Stimulated activated CD8-positive, alpha-beta memory T cell treated with anti-CD3 and anti-CD28 coated beads, Interleukin-15, amount 100 ng/mL, for 48 hours (primary cell): ENCODE measurements around the gene ANO8.

ENCODE experiments used
- DNase-seq, 2 donors: peaks; one replicate each; pipeline ENCODE4 v3.0.0-alpha.2; 2020; ENCODE audit warnings: low read depth in 2 of 2

The ANO8 gene

DNA sequence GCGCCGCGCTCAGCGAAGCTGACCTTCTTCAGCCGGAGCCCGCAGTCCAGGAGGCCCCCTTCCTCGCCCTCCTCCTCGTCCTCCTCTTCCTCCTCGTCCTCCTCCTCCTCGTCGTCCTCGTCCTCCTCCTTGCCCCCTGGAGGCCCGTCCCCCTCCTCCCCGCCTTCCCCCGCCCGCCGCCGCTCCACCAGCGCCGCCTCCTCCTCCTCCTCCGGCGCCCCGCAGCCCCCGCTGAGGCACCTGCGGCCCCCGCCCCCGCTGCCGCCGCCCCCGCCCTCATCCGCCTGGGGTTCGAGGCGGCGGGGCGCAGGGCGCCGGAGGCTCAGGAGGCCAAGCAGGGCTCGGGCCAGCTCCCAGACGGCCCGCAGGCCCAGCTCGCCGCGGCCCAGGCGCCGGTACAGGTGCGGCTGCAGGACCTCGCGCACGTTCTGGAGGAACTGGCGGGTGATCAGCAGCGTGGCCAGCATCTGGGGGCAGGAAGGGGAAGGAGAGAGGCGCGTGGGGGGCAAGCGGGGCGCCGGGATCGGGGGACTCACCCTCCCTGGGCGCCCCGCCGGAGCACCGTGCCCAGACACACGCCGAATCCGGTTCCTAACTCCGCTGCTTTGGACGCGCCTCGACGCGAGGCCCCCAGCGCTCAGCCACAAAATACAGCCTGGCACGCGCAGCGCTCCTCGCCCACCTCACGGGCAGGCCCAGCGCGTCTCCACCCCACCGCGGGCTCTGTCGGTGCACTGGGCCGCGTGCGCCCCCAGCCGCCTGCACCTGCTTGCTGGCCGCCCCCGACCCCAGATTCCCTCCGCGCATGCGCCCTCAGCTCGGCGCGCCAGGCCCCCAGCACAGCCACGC is 5.9 kb downstream of the ANO8 start:
- no peak for DNase-seq

DNA sequence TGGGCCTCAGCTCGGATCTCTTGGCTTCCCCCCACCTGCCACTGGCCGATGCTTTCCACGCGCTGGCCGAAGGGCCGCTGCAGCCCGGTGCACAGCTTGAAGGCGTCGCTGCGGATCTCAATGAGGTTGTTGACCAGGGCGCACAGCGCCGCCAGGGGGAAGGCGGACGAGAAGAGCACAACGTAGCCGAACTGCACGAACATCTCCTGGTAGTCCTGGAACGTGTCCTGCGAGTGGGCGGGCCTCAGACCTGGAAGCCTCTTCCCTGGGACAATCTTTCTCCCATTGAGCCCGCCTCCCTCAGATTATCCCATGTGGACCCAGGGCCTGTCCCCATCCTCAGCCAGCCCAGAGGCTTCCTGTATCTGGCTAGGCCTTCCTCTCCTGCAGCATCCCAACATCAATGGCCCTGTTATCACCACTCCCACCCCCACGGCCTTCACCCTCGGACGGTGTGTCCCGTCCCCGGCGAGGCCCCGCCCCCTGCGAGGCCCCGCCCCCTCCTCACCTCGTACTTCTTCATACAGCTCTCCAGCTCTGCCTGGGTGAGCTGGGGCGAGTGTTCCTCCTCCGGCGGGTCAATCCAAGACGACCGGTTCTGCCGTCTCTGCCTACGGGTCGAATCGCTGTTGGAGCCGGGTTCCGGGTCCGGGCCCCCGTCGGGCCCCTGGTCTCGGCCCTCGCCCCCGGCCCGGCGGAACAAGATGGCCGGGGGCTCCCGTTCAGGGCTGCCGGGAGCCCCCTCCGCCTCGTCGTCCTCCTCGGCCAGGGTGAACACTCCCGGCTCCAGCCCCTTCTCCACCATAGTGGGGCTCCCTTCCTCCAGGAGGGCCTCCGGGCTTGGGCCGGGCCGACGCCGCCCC is 6.8 kb downstream of the ANO8 start:
- DNase-seq = no peak

DNA sequence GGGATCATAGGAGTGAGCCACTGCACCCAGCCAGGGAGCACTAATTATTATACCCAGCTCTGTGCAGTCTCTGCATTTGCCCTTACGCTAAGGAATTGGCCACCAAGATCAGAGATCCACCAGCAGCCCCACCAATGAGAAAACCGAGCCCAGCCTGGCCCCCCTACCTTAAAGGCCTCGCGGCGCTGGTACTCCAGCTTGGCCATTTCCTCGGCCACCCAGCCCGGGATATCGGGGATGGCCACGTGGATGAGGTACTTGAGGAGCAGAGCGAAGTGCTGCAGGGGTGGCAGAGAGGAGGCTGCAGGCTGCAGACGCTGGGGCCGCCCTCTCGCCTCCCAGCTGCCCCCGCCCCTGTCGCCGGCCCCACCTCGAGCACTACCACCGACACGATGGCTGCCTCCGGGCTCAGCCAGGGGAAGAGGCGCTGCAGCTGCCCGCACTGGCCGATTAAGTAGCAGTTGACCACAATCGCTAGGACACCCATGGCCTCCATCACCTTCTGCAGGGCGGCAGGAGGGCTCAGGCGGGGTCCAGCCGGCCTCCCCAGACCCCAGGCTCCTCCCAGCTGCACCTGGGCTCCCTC is 7.5 kb downstream of the ANO8 start:
- no peak for DNase-seq

- DNase-seq = no peak
These were observed 8.1 kb downstream of the ANO8 start for GRCh38 chr19:17326595-17326966.

DNA sequence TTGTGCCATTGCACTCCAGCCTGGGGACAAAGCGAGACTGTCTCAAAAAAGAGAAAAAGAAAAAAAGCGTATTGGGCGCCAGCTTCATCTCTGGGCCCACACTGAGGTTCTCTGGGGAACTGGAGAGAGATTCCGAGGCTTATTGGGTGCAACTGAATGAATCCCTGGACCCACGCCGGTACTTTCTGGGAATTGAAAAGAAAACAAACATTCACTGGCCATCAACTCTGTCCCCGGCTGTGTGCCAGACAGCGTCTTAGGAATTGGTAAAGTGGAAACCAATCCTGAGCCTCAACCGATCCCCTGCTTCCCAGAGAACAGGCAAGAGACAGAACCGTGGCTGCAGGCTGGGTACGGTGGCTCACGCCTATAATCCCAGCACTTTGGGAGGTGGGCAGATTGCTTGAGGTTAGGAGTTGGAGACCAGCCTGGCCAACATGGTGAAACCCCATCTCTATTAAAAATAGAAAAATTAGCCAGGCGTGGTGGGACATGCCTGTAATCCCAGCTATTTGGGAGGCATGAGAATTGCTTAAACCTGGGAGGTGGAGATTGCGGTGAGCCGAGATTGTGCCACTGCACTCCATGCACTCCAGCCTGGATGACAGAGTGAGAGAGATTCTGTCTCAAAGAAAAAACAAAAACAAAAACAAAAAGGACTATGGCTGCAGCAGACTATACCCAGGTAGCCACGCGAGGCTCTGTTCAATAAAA is 8.6 kb downstream of the ANO8 start:
- no peak for DNase-seq

GRCh38 chr19:17325133-17325532 is 9.5 kb downstream of the ANO8 start:
- no peak for DNase-seq

GRCh38 chr19:17324357-17325114 is 10.1 kb downstream of the ANO8 start:
- DNase-seq = no peak

DNA sequence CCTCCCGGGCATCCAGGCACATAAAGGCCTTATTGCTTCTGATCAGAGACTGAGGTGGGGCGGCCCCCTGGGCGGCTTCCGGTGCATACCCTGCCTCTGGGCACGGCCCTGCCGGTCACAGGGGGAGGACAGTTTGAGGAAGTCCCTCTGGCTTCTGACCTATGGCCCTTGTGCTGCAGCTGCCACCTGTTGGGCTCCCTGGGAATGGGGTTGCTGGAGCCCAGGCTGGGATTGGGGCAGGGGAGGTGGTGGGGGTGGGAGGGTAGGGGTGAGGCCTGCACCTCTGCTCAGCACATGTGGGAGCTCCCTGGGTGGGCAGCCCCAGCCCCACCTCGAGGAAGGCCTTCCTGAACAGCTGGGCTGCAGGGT is 10.7 kb downstream of the ANO8 start:
- no peak for DNase-seq

DNA sequence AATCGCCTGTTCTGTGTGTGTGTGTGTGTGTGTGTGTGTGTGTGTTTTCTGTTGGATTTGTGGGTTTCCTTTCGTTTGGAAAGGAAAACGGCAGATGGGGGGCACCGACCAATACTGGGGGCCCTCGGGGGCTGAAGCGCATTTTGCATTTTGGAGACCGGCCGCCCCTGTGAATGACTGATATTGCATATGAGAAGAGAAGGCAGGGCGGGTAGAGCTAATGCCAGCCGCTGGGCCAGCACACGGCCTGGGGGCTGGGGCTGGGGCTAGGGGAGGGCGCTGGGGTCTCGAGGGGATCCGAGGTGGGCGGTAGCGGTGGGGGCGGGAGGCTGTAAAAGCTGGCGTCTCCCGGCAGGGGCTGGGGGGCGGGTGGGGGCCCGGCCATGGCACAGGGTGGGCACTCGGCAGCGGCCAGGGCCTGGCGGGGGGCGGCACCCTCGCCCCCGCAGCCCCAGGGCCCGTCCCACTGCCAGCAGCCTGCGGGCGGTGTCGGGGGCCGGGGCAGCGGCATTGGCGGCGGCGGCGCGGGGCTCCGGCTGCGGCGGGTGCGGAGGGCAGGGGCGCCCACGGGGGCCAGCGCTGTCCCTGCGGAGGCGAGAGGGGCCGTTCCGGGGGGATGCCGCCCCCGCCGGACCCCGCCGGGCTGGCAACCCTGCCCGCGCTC is 11.2 kb downstream of the ANO8 start:
- DNase-seq = no peak

DNA sequence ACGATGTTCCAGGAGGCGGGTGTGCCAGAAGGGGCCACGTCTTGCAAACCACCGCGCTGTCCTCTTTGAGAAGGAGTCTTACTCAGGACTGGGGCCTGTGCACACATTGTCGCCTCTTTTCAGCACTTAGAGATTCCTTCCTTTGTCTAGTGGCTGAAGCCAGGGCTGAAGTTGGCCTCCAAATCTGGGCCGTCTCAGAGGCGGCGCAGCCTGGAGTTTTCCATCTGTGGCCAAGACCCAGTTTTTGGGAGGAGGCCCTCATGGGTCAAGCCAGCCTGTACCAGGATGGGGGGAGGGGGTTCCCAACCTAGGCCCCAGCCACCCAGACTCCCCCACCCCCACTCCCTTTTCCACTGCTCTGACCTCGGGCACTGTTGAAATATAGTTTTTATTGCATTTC is 11.8 kb downstream of the ANO8 start:
- no peak for DNase-seq

GRCh38 chr19:17321655-17322489 is 12.8 kb downstream of the ANO8 start:
- DNase-seq = no peak

DNA sequence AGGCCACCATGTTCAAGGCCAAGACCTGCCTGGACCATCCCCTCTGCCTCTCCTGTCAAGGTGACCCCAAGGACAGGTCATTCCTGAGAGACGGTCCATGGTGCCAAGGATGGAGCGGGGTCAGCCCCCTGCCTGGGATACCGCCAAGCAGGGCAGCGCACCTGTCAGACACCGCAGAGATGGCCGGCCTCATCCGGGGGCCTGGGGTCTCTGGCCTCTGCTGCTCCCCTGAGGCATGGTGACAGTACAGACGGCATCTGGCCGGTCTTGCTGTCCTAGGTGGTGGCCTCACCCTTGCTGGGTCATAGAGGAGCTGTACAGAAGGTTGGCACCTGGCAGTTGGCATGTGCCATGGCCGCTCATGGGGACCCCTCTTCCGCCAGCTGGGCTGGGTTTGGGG is 14.2 kb downstream of the ANO8 start:
- no peak for DNase-seq

DNA sequence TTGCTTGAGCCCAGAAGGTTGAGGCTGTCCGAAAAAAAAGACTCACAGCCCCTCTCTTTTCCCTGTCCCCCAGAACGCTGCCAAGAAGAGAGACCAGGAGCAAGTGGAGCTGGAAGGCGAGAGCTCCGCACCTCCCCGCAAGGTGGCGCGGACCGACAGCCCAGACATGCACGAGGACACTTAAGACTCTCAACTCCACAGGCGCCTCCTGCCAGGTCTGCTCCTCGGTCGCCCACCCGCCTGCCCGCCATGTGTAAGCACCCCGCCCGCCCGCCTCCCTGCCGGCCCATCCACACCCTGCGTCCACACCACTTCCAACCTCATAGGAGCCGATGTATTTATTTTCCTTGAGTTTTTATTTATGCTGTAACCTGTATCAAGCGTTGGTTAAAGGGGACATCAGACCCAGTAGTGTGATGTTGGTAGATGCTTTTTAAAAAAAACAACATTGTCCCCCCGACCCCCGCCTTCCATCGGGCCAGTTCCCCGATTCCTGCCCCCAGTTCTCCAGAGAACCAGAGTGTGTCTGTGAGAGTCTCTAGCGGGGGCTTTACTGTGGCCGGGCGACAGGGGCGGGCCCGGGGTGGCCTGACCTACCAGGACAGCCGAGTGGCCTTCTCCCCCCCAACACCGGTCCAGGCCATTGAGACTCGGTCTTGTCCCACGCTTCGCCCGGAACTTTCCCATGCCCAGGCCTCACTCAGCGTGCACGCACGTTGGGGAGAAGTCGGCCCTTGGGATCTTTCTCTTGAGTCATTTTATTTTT is 15.0 kb downstream of the ANO8 start:
- DNase-seq = no peak

GRCh38 chr19:17318966-17319365 is 15.7 kb downstream of the ANO8 start:
- DNase-seq = no peak

DNA sequence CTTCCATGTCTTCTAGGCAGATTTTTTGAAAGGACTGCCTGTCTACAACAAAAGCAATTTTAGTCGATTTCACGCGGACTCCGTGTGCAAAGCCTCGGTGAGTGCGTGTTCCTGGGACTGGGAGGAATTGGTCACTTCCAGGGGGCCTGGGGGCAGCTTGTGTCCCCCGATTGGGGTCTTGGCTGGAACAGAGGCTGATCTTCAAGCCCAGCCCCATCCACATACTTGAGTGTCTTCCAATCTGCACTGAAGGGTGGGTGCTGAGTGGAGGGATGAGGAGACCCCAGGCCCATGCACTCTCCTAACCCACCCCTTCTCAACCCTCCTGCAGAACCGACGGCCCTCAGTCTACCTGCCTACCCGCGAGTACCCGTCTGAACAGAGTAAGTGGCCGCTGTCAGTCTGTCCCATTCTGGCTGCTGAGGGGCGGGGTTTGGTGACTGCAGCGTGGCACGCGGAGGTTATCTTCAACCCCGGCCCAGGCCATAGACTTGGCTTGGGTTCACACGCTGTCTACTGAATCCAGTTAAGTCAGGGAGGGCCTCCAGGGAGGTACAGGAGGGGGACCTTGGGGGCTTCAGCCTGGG is 20.6 kb downstream of the ANO8 start:
- DNase-seq = no peak

- DNase-seq = no peak
These were observed 22.2 kb downstream of the ANO8 start for GRCh38 chr19:17312189-17313113.

- DNase-seq = no peak
These were observed 23.0 kb downstream of the ANO8 start for GRCh38 chr19:17311455-17312188.
